Limb (tissue), 2 donors: ENCODE measurements around the gene EPHA8.

Experiments used
- DNase-seq, 2 donors: peaks; one replicate each; pipeline ENCODE4 v3.0.0-alpha.2; 2016; ENCODE audit errors: extremely low spot score in 2 of 2

The EPHA8 gene

DNA sequence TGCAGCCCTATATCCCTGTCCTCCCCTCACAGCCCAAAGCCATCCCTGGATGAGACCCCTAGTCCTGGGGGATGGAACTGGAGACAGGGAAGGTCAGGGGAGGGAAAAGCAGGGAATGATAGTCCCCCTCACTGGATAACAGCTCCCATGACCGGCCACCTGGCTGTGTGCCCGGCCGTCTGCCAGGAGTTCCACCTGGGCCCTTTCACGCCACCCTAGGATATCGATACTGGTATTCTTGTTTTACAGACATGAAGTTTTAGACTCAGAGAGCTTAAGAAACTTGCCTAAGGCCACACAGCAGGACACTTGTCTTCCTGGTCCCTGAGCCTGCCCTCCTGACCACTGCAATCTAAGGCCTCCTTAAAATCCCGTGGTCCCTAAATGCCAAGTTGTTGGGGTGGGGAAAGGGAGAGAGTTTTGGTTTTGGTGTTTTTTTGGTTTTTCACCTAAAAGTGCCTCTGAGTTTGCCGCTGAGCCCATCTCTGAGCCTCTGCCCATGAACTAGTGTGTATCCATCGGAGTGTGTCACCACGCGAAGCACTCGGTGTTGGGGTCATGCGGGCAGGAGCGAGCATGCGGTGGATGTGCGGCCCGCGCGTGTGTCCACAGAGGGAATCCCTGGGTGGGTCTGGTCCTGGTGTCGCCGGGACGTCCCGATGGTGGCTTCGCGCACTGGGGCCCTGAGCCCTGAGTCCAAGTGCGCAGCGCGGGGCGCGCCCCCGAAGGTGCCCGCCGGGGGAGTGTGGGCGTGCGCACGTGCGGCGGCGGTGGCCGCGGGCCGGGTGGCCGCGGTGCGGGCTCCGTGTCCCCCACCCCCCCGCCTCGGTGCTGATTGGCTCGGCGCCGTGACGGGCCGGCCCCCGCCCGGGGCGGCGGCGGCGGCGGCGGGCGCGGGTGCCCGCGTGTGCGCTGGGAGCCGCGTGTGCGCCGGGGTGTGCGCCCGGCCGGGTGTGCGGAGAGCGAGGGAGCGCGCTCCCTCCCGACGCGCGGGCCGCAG is at the start of gene EPHA8:
TSS of gene EPHA8 (plus strand) at position 906 of the 1,000 bp plus-strand sequence. CDS start 147 bp downstream, outside the sequence.
- DNase-seq = no peak

DNA sequence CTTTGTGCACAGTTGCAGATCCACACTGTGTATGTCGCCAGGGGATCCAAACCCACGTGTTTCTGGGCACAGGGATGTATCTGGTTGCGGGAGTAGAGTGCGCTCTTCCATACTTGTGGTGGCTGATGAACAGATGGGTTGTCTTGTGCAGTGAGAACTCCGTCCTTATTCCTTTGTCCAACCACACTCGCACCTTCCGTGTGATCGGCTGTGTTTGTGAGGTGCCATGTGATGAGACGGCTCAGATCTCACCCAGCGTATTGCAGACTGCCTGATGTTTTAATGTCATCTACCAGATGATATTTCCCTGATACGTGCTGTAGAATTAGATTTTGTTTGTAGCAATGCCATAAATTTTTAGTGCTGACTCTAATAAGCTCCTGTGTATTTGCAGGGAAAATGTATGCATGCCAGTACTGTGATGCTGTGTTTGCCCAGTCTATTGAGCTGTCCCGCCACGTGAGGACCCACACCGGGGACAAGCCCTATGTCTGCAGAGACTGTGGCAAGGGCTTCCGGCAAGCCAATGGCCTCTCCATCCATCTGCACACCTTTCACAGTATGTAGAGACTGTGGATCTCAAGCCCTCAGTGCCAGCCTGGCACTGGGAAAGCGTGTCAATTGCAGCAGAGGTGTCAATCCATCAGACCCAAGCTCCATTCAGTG is 46.2 kb upstream of the EPHA8 start:
- peak in 1 of 2 donors; percentile 17 for DNase-seq

DNA sequence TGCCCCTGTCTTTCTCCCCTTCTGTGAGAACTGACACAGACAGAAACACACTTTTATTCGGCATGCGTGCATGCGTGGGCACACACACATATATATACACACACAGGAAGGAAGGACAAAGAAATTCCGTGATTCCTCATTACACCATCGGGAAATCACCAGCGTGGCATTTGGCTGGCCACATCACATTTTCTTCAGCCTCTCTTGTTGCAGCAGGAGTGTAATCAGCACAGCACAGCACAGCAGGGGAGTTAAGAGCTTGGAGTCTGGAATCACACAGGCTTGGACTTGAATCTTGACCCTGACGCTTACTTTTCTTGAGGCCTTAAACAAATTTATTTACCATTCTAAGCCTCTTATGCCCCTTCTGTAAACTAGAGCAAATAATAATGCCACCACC is 45.3 kb upstream of the EPHA8 start:
- peak in 1 of 2 donors; percentile 21 for DNase-seq

DNA sequence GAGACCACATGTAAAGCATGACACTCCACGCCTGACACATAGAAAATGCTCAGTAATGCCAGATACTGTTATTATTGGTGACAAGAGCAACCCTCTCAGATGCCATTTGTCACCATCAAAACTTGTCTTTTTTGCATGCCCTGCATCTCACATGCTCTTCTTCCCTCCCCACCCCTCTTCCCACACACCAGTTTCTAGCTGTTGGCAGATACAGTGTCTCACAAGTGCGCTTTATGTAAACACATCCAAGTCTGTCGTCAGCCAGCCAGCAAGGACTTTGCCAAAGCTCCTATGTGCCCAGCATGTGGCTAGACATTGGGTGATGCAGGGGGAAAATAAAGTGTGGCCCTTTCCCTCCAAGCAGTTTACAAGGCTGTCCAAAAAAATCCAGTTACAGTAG is 44.9 kb upstream of the EPHA8 start:
- DNase-seq = peak in 1 of 2 donors; percentile 14

DNA sequence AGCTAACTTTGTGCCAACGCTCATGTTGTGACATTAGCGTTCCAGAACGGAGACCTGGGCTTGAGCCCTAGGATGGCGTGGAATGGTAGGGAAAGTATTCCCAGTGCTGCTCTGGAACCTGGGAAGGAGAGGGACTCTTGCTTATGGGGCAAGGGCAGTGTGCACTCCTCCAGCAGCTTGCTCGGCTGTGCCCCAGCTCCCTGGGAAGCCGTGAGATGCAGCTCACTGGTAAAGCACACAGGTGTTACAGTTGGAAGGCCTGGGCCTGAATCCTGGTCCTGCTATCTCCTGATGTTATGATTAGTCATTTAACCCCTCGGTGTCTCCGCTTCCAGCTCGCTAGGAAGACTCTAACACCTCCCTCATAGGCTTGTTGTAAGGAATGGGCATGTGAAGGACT is 42.4 kb upstream of the EPHA8 start:
- DNase-seq = no peak

DNA sequence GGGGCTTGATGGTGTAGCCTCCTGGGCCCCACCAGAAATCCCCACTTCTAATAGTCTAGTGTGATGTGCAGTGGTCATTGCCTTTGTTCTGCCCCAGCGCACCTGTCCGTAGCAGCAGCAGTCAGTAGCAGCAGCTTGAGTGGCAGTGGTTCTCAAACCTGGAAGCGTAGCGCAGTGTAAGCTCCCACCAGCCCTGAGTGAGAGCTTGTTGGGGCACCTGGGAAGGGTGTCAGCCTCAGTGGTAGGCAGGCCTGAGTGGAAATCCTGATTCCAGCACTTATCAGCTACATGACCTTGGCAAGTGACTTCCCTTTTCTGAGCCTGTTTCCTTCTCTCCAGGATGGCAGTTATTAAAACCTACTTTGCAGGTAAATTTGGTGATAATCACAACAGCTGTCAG is 41.6 kb upstream of the EPHA8 start:
- peak in 1 of 2 donors; percentile 6 for DNase-seq

DNA sequence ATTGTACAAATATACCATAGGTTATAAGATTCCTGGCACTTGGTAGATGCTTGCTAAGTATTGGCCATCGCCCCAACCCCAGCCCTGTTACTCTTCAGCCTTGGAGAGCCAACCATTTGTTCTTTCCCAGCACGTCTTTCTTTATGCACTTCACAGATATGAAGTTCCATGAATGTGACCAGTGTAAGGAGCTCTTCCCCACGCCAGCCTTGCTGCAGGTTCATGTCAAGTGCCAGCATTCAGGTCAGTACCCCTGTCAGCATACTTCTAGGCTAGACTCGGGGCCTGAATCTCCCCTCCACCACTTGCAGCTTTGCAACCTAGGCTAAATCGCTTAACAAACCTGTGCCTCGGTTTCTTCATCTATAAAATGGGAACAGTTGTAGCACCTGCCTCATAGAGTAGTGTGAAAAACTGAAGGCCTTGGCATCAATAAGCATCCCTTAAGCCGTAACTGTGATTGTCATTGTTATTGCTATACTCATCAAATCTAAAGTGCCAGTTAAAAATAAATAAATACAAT is 41.0 kb upstream of the EPHA8 start:
- DNase-seq = peak in 1 of 2 donors; percentile 8

DNA sequence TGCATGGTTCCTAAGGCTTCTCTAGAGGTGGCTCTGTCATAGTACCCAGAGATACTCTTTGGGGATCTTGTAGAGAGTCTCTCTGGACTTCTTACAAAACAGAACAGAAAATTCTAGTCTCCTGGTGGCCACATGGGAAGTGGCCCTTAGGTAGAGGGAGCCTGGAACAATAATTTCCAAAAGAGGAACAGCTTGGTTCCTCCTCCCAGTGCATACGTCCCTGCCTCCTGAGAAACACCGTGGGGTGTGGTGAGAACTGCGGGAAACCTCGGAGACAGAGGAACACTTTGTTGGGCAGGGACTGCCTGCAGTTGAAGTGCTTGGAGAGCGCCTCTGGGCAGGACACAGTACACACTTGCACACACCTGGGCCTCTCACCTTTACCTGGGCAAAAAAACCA is 38.8 kb upstream of the EPHA8 start:
- no peak for DNase-seq

DNA sequence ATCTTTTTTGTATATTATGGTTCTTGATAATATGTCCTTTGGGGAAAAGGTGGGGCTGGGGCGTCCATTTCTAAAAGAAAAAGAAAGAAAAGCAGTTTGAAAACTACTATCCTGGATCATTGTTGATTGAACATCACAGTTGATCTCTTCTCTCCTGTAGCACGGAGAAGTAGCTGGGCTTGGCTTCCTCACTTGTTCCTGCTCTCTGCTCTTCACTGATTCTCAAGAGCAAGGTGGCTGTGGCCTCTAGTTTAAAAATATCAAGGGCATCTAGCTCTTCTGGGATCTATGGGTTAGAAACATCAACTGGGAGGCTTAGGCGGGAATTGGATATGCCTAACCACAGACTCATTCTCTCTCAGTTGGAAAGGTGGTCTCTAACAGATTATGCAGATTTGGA is 38.1 kb upstream of the EPHA8 start:
- no peak for DNase-seq

DNA sequence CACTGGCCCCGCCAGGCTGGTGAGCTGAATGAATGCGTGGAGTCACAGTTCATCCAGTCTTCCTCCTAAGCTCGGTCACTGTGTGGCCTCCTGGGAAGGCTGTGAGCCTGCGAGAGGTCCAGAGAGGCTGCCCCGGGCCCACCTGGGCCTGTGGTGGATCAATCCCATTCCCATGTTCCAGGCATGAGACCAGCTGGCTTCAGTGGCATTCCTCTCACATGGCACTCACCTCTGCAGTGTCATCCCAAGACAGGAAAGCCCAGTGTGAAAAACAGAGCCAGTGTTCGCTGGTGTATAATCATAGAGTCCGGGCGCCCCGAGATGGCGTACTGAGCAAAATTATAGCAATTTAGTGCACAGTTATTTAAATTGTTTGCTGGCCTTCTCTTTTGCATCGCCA is 37.6 kb upstream of the EPHA8 start:
- DNase-seq = peak in 1 of 2 donors; percentile 12

DNA sequence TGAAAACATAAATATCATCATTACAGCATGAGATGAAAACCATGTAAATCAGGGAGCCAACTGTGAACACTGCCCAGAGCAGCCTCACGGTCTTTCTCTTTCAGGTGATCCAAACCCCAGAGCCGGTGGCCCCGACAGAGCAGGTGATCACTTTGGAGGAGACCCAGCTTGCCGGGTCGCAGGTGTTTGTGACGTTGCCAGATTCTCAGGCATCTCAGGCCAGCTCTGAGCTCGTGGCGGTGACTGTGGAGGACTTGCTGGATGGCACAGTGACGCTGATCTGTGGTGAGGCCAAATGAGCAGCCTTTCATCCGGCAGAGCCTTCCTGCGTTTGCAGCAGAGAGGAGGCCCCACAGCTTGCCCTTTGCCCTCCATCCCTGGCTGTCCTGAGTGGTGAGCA is 37.2 kb upstream of the EPHA8 start:
- DNase-seq = no peak

DNA sequence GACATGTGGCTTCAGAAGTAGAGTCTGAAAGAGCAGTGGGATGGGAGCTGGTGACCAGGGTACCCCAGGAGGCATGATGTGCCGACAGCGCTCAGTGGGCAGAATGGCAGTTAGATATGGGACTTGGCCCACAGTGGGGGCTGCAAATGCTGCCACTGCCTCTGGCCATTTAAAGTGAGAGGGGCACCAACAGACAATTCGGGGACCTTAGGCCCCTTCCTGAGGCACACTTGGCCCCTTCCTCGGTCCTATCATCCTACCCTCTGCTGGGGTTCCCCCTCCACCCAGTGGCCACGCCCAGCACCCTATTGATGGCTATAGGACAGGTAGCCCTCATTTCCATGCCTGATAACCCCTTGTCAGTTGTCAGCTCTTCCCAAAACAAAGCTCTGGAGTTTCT is 36.6 kb upstream of the EPHA8 start:
- DNase-seq = peak in 1 of 2 donors; percentile 20

DNA sequence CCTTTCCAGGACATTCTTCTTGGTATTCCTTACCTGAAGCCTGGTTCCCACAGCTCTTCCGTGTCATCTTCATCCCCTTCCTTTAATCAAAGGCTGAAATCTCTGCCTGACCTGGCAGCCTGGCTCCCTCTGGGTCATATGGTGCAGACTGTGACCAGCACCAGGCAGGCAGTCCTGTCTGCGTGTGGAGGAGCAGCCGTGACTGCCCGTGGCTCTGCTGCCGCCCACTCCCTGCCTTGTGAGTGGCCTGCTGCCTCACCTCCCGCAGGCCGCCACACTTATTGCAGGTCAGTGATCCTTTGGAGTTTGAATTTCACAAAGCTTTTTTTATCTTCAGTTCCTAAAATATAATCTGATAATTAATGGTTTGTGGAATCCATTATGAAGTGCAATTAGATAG is 36.2 kb upstream of the EPHA8 start:
- DNase-seq = peak in 1 of 2 donors; percentile 10

DNA sequence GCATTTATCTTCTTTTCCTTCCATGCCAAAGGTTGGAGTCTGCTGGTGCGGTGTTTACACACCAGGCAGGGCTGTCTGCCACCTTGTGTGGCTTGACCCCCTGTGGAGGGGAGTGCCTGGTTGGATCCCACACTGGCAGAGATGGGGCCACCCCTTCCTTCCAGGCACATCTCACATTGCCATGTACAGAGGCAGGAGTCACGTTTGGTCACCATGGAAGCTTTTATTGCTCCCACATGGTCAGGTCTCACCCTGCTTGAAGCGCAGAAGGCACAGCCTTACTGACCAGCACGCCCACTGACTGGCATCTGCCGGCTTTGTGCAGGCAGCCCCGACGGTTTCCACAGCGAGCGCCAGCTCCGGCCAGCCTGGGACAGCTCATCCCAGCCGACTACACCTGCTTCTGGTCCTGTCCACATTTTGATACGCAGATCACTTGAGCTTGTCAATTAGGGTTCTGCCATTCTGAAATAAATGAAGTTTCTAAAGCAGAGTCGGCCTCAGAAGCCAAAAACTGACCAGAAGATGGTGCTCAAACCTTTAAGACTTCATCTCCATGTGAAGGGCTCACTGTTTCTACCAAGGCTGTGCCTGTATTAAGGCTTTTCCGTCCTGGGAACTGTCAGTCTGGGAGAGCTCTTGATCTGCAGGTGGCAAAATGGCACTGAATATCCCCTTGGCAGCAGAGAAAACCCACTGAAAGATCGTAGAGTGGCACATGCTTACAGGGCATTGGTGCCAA is 35.6 kb upstream of the EPHA8 start:
- DNase-seq = peak in 1 of 2 donors; percentile 29

DNA sequence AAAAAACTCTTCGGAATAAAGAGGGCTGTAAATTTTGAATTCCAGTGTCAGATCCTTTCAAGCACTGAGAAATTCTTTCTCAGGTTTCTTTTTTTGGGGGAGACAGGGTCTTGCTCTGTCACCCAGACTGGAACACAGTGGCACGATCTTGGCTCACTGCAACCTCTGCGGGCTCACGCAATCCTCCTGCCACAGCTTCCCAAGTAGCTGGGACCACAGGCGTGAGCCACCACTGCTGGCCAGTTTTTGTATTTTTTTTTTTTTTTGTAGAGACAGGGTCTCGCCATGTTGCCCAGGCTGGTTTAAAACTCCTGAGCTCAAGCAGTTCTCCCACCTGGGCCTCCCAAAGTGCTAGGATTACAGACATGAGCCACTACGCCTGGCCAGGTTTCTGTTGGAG is 34.8 kb upstream of the EPHA8 start:
- DNase-seq = no peak

DNA sequence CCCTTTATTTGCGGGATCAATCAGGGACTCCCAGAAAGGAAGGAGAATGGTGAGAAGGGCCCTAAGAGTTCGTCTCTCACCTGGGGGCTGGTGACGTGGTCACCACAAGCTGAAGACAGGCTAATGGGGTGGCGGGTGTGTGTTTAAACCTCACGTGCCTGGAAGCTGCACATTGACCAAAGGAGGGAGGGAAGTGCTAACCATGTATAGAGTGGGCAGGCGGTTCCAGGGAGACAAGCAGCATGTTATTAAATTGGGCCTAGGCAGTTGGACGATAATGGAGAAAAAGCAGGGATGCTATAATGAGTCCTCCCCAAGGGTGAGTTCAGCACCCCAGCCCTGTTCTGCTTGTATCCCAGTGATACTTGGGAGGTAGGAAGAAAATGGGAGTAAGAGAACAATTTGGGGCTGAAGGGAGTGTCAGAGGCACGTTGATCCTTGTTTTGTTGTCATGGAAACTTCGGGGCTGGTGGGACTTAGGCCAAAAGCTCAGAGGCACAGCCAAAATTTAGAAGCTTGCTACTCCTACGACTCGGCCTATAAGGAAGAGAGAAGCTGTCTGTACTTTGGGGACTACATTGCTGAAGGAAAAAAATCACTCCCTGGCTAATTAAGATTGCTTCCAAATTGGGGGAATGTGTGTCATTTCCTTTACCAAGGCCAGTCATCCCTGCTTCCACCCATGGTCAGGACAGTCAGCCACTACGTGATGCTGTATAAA is 33.2 kb upstream of the EPHA8 start:
- DNase-seq = peak; percentile 81 to 87

DNA sequence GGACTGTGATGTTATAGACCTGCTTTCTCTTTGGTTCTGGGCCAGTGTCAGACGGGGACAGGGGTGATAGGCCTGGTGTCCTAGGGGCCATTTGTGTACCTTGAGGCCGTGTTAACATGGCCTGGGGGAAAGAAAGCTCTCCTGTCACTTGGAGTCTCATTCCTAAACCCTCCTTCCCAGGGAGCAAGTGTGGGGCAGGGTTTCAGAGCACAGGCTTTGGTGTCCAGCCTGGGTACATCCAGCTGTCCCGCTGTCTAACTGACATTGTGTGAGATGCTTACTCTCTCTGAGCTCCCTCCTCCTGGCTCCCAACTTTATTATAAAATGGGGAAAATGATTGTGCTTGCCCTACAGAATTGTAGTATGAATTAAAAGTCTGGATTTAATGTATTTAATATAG is 32.6 kb upstream of the EPHA8 start:
- peak in 1 of 2 donors; percentile 43 for DNase-seq

DNA sequence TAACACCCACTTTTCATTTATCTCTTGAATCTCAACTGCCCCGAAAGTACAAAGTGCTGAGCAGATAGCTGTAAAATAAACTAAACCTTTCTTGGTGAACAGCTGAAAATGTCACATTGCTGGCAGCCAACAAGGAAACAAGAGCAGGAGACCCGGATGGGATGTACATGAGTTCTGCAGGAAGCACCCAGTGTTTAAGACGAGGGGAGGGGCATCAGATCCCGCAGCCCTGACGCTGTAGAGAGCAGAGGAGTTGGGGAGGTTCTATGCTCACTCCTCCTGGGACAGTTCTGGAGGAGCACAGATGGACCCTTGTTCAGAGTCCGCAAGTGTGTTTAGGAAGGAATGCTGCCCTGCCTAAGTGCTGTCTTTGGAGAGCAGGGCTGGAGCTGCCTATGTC is 32.0 kb upstream of the EPHA8 start:
- DNase-seq = peak in 1 of 2 donors; percentile 51

DNA sequence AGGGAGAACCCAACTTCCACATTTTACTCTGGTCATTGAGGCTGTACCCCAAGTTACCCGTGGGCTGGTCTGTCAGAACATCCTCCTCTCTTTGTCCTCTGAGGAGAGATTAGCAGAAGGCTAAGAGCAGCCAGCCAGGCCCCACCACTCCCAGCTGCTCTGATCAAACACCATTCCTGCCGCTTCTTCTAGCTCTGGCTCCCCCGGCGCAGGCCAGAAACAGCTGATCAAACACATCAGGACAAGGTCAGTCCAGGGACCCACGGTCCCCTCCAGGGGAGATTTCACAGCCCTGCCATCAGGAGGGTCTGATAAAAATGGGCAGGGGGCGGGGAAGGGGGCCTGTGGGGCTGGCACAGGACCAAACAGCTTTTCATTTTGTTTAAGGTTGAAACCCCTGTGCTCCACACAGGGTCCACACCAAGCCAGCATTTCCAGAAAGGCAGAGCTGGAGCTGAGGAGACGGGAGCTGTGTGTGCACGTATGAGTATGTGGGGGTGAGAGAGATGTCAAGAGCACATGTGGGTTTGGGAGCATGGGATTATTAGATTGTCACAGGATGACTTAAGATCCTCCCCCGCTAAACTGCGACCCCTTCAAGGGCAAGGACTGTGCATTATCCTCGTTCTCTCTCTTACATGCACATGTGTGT is 29.9 kb upstream of the EPHA8 start:
- no peak for DNase-seq

DNA sequence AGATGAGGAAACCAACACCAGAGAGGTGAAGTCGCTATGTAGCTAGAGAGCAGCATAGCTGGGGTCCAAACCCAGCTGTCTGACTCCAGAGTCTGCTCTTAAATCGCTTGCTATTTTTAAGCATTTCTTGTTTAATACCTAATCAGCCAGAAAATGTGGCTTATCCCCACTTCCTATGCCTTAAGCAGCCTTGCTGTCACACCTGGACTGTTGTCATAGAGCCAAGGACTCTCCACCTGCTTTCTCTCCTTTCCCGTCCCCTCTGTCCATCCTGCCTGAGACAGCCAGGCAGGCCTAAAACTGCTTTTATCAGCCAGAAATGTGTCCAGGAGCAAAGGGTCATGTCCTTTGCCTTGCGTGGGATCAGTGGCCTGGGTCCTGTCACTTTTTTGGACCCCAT is 28.3 kb upstream of the EPHA8 start:
- no peak for DNase-seq
